DND-41 (cell line): Measurements from ENCODE around the gene ANAPC5.

Source experiments
- CTCF ChIP-seq: IDR thresholded peaks from 2 replicates; pipeline ENCODE4 v1.5.1; 2012; ENCODE audit warnings: borderline replicate concordance, low read length, moderate library complexity, mild to moderate bottlenecking; ENCODE audit not compliant: poor library complexity, severe bottlenecking; ENCODE audit errors: extremely low read depth
- EZH2 ChIP-seq: IDR thresholded peaks from 3 replicates; pipeline ENCODE4 v1.6.1; 2012; ENCODE audit warnings: borderline replicate concordance, low read depth, mild to moderate bottlenecking, moderate library complexity, low read length, inconsistent platforms; ENCODE audit not compliant: severe bottlenecking

- TF ChIP-seq EZH2, result no peak
- no peak for TF ChIP-seq CTCF
Observed at GRCh38 chr12:121285856-121286255, 66.4 kb downstream of the ANAPC5 start.
